ENCODE results near the gene SCO2. TPM values are rescaled to one million over a fixed set of nuclear protein-coding genes. Genes with fewer than 3 reads are reported as not detected.

The SCO2 gene
- total and polyA plus RNA-seq, 2 of the 13 experiments (the other 11 are each of a cell fraction or from before 2014, with no cell fraction given), result 0.32 to 3.7 TPM

GRCh38 chr22:50502096-50502495 is 23.3 kb downstream of the SCO2 start:
- Histone ChIP-seq H3K27me3 (ENCODE audit: control insufficient read depth in 1 of 2, insufficient read depth in 2 of 2, low read length in 2 of 2) (no peaks in the 10 kb centered on the region; a peak in 1 of 5 replicates), H3K79me2 (ENCODE audit: insufficient read depth, low read length) (peaks cover 8% of the 10 kb centered on the region), H2AFZ (ENCODE audit: low read length) (no peak overlapping the region), H3K4me3 (replicated peaks in 1 of 3; ENCODE audit: insufficient read depth in 1 of 3, low read depth in 2 of 3, low read length in 3 of 3) (no peak overlapping the region), H3K36me3 (replicated peaks in 1 of 2; ENCODE audit: control insufficient read depth in 1 of 2, insufficient read depth in 2 of 2, low read length in 2 of 2) (peaks cover 2 to 10% of the 10 kb centered on the region in 2 experiments; a peak in 1 of 5 replicates), H3K4me2 (ENCODE audit: low read depth, low read length) (no peak overlapping the region), H3K4me1 (ENCODE audit: insufficient read depth, low read length) (peaks cover 29% of the 10 kb centered on the region), H4K20me1 (ENCODE audit: insufficient read depth, low read length) (no peaks in the 10 kb centered on the region), H3K9me3 (ENCODE audit: low read length) (no peaks in the 10 kb centered on the region), H3K9ac (ENCODE audit: insufficient read depth, low read depth, low read length) (no peak overlapping the region), H3K27ac (ENCODE audit: extremely low read length, insufficient read depth, low read length) (no peak overlapping the region)
- FAIRE-seq (no peak), DNase-seq (ENCODE audit: low spot score) (no peak), ATAC-seq (no peak)
- ChIA-PET CTCF (ENCODE audit: low intra/inter-chr PET ratio, low total read pairs) (no interaction called here), POLR2A (interaction anchor here (1.0 to 1.1 kb wide), 2 partner anchors 16 to 23 kb away, joined by 3 to 4 read pairs; partner anchors contain the start of genes MIOX and SCO2)
- no TSS peak for BruUV-seq (replicated peaks)
- TF ChIP-seq BRD4 (CRISPR knock-in tag; IDR thresholded peaks at IDR 0.05) (no peak), EEA1 (CRISPR knock-in tag; IDR thresholded peaks at IDR 0.05; ENCODE audit: borderline replicate concordance) (no peak), ZNF614 (CRISPR knock-in tag; IDR thresholded peaks at IDR 0.05; ENCODE audit: borderline replicate concordance) (no peak), HES4 (CRISPR knock-in tag; IDR thresholded peaks at IDR 0.05; ENCODE audit: borderline replicate concordance) (no peak), ZNF331 (CRISPR knock-in tag; IDR thresholded peaks at IDR 0.05) (no peak), SAP130 (CRISPR knock-in tag; IDR thresholded peaks at IDR 0.05; ENCODE audit: low read depth) (no peak), TRAFD1 (CRISPR knock-in tag; IDR thresholded peaks at IDR 0.05; ENCODE audit: borderline replicate concordance) (no peak), FOXA3 (CRISPR knock-in tag; IDR thresholded peaks at IDR 0.05) (no peak), MED1 (CRISPR knock-in tag; IDR thresholded peaks at IDR 0.05) (no peak), HHEX (CRISPR knock-in tag; IDR thresholded peaks at IDR 0.05) (no peak), NFKBIZ (CRISPR knock-in tag; IDR thresholded peaks at IDR 0.05) (no peak)
- TF ChIP-seq, protein P1, sequence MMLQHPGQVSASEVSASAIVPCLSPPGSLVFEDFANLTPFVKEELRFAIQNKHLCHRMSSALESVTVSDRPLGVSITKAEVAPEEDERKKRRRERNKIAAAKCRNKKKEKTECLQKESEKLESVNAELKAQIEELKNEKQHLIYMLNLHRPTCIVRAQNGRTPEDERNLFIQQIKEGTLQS (CRISPR knock-in tag; IDR thresholded peaks at IDR 0.05), result no peak
- TF ChIP-seq, protein P2, sequence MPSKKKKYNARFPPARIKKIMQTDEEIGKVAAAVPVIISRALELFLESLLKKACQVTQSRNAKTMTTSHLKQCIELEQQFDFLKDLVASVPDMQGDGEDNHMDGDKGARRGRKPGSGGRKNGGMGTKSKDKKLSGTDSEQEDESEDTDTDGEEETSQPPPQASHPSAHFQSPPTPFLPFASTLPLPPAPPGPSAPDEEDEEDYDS (CRISPR knock-in tag; IDR thresholded peaks at IDR 0.05), result no peak
- TF ChIP-seq, protein P3, sequence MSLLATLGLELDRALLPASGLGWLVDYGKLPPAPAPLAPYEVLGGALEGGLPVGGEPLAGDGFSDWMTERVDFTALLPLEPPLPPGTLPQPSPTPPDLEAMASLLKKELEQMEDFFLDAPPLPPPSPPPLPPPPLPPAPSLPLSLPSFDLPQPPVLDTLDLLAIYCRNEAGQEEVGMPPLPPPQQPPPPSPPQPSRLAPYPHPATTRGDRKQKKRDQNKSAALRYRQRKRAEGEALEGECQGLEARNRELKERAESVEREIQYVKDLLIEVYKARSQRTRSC (CRISPR knock-in tag; IDR thresholded peaks at IDR 0.05; ENCODE audit: low read depth), result no peak
- TF ChIP-seq, protein P4, sequence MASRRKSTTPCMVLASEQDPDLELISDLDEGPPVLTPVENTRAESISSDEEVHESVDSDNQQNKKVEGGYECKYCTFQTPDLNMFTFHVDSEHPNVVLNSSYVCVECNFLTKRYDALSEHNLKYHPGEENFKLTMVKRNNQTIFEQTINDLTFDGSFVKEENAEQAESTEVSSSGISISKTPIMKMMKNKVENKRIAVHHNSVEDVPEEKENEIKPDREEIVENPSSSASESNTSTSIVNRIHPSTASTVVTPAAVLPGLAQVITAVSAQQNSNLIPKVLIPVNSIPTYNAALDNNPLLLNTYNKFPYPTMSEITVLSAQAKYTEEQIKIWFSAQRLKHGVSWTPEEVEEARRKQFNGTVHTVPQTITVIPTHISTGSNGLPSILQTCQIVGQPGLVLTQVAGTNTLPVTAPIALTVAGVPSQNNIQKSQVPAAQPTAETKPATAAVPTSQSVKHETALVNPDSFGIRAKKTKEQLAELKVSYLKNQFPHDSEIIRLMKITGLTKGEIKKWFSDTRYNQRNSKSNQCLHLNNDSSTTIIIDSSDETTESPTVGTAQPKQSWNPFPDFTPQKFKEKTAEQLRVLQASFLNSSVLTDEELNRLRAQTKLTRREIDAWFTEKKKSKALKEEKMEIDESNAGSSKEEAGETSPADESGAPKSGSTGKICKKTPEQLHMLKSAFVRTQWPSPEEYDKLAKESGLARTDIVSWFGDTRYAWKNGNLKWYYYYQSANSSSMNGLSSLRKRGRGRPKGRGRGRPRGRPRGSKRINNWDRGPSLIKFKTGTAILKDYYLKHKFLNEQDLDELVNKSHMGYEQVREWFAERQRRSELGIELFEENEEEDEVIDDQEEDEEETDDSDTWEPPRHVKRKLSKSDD (CRISPR knock-in tag; IDR thresholded peaks at IDR 0.05; ENCODE audit: low read depth), result no peak
- intact Hi-C loops (cut with micrococcal nuclease; ENCODE audit: unreplicated experiment) (no loop called here), in situ Hi-C loops (cut with HindIII; ENCODE audit: extremely low pct_ligation_motif_present, low pct_unique_long_range_greater_than_20kb) (no loop called here)
- WGBS (ENCODE audit: low lambda C conversion rate), result 99% methylated on average over 5 of the region's 6 CpGs

All from HepG2 (cell line).